GM12865 (cell line): ENCODE results near the gene PTBP3.

ENCODE experiments used
- DNase-seq: peaks from one replicate; pipeline ENCODE4 v3.0.0; 2010; ENCODE audit warnings: low read depth
- H3K4me3 ChIP-seq: 2 replicates; pipeline ENCODE4 v1.5.1; 2011; ENCODE audit warnings: mild to moderate bottlenecking, low read depth, low read length, control low read depth
- CTCF ChIP-seq: IDR thresholded peaks from 2 replicates; pipeline ENCODE4 v1.5.1; 2011; ENCODE audit warnings: low read length, control low read depth, low read depth, inconsistent platforms; ENCODE audit not compliant: insufficient read depth; ENCODE audit errors: missing control alignments

Gene PTBP3

GRCh38 chr9:112325600-112325999 is 7.8 kb downstream of the PTBP3 start:
- no peak overlapping the region for H3K4me3 ChIP-seq
- DNase-seq = no peak
- no peak for TF ChIP-seq CTCF

GRCh38 chr9:112325127-112325526 is 8.3 kb downstream of the PTBP3 start:
- DNase-seq = no peak
- TF ChIP-seq CTCF = no peak

GRCh38 chr9:112323378-112323854 is 10.0 kb downstream of the PTBP3 start:
- no peak for DNase-seq
- H3K4me3 ChIP-seq = no peak overlapping the region
- TF ChIP-seq CTCF = no peak

More at GRCh38 chr9:112325127-112325526, 8.3 kb downstream of the PTBP3 start:
- no peak overlapping the region for H3K4me3 ChIP-seq

- H3K4me3 ChIP-seq = no peak overlapping the region
- DNase-seq = no peak
- no peak for TF ChIP-seq CTCF
Measured at GRCh38 chr9:112322701-112323377, 10.6 kb downstream of the PTBP3 start.

- no peak for DNase-seq
- H3K4me3 ChIP-seq = no peak overlapping the region
Measured at GRCh38 chr9:112316258-112316943, 17.0 kb downstream of the PTBP3 start.

More at GRCh38 chr9:112316258-112316943, 17.0 kb downstream of the PTBP3 start:
- no peak for TF ChIP-seq CTCF
